ENCODE measurements around the gene C1QTNF4.

- no peak for TF ChIP-seq ZBTB7A (IDR thresholded peaks at IDR 0.05; ENCODE audit: borderline replicate concordance, control insufficient read depth, low read depth, low read length)
- no peak for TF ChIP-seq L3MBTL2 (IDR thresholded peaks at IDR 0.05)
- TF ChIP-seq ZNF12 (CRISPR knock-in tag; IDR thresholded peaks at IDR 0.05) = no peak
- no peak for TF ChIP-seq MXI1 (IDR thresholded peaks at IDR 0.05; ENCODE audit: low read depth, low read length)
- TF ChIP-seq CTCF (IDR thresholded peaks at IDR 0.05 in 2 of 3, conservative IDR thresholded peaks at IDR 0.05 in 1 of 3; ENCODE audit: insufficient read depth in 2 of 3, low read depth in 1 of 3, low read length in 3 of 3) = no peak
- TF ChIP-seq TCF3 (CRISPR knock-in tag; IDR thresholded peaks at IDR 0.05) = no peak
- no peak for TF ChIP-seq ZBTB12 (CRISPR knock-in tag; IDR thresholded peaks at IDR 0.05)
- TF ChIP-seq RCOR1 (IDR thresholded peaks at IDR 0.05; ENCODE audit: borderline replicate concordance in 1 of 2, low read depth in 2 of 2, low read length in 2 of 2) = no peak
- TF ChIP-seq ZNF224 (CRISPR knock-in tag; IDR thresholded peaks at IDR 0.05) = no peak
- no peak for TF ChIP-seq MTF1 (CRISPR knock-in tag; IDR thresholded peaks at IDR 0.05; ENCODE audit: borderline replicate concordance)
- no peak for TF ChIP-seq REST (IDR thresholded peaks at IDR 0.05; ENCODE audit: borderline replicate concordance)
- no peak for TF ChIP-seq REST (CRISPR knock-in tag; IDR thresholded peaks at IDR 0.05; ENCODE audit: low read depth)
- no peak for TF ChIP-seq GTF3C2 (IDR thresholded peaks at IDR 0.05; ENCODE audit: borderline replicate concordance, extremely low read depth, insufficient read length)
- no peak for TF ChIP-seq MAX (CRISPR knock-in tag; IDR thresholded peaks at IDR 0.05)
- TF ChIP-seq KDM5B (IDR thresholded peaks at IDR 0.05; ENCODE audit: insufficient replicate concordance, low read depth, low read length) = no peak
Measured at GRCh38 chr11:47589584-47589976, 4.6 kb downstream of the C1QTNF4 start.

Measured in K562 (cell line).